ENCODE measurements around the gene RPA3. TPM values are rescaled to one million over a fixed set of nuclear protein-coding genes. Genes with fewer than 3 reads are reported as not detected.
"Not testable (repeated sequence)": the region's sequence is repeated elsewhere in the genome, so short reads cannot be mapped to it uniquely, and the experiment has no call there.

The RPA3 gene
- polyA plus RNA-seq, 1 donor = 61.9 TPM

DNA sequence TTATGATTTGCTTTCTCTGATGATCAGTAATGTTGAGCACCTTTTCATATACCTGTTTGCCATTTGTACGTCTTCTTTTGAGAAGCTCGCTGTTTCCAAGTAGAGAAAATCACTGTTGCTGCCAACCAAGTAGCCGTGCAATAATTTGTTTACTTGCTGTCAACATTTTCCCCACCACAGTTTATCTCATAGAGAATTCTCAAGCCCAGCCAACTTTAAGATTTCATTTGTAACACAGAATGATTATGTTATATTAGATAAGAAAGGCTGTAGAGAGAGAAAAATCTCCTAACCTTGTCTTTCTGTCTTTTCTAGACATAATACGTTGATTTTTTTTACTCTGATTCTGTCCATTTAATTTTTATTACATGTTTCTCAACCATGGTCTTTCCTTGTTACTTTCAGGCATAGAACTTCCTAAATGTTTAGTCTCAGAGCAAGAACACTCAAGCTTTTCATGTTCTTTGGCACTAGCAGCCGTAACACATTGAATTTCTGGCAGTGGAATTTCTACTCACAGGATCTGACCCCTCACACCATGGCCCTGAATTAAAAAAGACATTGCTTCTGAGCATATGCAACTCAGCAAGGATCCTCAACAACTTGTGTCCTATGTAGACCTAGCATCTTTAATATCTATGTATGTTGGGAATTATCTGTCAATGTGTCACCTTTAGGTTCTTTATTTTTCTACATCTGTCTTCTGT is 23.1 kb downstream of the RPA3 start:
- DNase-seq = no peak

DNA sequence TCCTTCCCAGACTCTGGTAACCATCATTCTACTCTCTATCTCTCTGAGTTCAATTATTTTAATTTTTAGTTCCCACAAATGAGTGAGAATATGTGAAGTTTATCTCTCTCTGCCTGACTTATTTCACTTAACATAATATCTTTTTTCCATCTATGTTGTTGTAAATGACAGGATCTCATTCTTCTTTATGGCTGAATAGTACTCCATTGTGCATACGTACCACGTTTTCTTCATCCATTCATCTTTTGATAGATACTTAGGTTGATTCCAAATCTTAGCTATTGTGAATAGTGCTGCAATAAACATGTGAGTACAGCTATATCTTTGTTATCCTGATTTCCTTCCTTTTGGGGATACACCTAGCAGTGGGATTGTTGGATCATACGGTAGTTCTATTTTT is 23.9 kb downstream of the RPA3 start:
- DNase-seq = no peak

- DNase-seq = no peak
Observed at GRCh38 chr7:7693881-7694280, 24.5 kb downstream of the RPA3 start.

DNA sequence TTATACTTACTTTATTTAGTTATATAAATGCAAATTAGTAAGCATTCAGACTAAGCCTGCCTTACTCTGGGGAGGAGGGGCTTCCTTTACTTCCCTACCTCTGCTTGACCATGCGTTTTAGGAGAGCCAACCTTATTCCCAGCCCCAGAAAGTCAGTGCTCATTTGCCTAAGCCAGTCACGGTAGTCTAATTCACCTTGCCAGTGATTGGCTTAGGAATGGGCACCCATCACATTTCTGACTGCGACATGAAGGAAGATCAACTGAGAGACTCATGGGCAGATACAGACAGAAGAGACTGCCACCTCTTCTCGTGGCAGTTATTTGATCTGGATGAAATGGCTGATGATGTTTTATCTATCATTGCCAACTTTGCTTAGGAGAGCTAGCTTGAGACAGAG is 29.5 kb downstream of the RPA3 start:
- DNase-seq = no peak

- DNase-seq = no peak
Observed at GRCh38 chr7:7688310-7688709, 30.1 kb downstream of the RPA3 start.

DNA sequence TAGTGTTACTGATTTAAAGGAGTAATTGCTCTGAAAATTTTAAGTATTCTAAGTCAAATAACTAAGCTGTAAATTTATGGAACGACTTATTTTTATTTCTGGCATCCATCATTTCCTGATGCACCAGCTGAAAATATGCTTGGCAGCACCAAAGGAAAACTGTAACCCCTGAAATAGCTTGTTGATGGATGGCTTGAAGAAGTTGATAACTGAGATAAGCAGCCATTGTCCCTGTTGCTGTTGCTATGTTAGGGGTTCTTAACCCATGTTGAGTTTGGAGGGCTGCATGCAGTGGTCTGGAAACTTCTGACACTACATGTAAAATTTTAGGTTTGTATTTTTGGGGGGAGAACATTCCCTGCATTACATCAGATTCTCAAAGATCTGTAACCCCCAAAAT is 30.6 kb downstream of the RPA3 start:
- no peak for DNase-seq

GRCh38 chr7:7686811-7687508 is 31.4 kb downstream of the RPA3 start:
- no peak for DNase-seq

DNA sequence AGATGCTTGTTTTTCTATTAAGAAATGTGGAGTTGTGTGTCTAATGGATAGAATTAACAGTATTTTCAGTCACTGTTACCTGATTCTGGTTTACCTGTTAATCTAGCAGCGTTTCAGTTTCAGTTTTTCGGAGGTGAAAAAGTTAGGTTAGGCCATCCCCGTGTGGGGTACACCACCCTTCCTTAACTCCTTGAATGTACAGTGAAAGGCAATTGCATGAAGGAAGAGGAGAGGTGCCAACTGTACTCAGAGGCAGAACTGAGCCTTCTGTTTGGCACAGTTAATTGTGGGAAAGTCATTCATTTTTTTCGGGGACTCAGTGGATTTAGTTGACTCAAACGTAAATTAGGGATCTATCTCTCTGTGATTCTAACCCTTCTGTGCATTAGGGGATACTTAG is 35.5 kb downstream of the RPA3 start:
- DNase-seq = no peak

GRCh38 chr7:7681936-7682329 is 36.5 kb downstream of the RPA3 start:
- DNase-seq = no peak

GRCh38 chr7:7681191-7681935 is 37.0 kb downstream of the RPA3 start:
- peak; percentile 78 for DNase-seq

DNA sequence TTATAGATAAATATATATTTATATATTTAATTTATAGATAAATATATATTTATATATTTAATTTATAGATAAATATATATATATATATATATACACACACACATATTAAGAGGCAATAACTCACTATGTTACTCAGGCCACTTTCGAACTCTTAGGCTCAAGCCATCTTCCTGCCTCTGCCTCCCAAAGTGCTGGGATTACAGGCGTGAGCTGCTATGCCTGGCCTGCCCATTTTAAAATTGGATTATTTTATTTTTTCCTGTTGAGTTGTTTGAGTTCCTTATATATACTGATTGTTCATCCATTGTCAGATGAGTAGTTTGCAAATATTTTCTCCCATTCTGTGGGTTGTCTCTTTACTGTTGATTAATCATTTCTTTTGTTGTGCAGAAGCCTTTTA is 38.8 kb downstream of the RPA3 start:
- not testable (repeated sequence) for DNase-seq

- no peak for DNase-seq
Observed at GRCh38 chr7:7675686-7676085, 42.7 kb downstream of the RPA3 start.

DNA sequence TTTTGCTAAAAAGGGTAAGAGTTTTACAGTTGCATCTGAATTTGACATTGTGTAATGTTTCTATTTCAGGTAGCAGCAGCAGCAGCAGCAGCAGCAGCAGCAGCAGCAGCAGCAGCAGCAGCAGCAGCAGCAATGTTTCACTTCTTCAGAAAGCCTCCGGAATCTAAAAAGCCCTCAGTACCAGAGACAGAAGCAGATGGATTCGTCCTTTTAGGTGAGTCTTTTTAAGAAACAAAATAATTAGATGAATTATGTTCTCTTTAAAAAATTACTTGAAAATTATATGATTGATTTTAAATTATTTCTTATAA is 45.2 kb downstream of the RPA3 start:
- DNase-seq = no peak

- DNase-seq = no peak
Observed at GRCh38 chr7:7672545-7673239, 45.7 kb downstream of the RPA3 start.

- no peak for DNase-seq
Observed at GRCh38 chr7:7671361-7671760, 47.0 kb downstream of the RPA3 start.

DNA sequence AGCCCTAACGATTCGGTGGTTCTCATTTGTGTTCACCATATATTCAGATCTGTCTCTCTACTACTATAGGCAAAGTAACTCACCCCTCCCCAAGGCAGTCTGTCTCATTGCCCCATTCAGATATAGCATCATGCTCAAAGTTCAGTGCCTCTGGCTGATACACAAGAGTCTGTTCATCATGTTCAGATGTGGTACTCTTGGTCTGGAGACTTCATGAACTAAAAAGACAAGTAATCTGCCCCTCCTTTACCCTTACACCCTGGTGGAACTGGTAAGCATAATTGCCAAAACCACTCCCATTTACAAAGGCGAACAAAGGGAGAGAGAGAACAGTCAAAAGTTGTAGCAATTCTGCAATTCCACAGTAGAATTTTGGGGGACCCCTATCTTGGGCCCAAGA is 47.9 kb downstream of the RPA3 start:
- no peak for DNase-seq

GRCh38 chr7:7668706-7669105 is 49.7 kb downstream of the RPA3 start:
- DNase-seq = no peak

GRCh38 chr7:7667187-7667586 is 51.2 kb downstream of the RPA3 start:
- no peak for DNase-seq

DNA sequence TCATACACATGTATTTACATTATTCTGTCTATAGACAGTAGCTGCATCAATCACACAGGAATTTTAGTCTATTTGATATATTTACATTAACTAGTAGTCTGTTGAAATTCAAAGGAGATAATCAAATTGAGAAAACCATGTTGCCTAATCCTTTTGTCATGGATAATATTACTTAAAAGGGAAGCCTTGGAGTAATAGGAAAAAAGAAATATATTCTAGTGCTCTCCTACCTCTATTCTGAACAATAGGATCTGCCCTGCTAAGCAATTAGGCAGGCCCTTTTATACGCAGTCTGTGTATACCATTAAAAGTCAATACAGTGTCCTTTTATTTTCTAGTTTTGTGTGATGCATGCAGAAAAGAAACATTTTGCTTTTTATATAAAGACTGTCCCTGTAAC is 53.4 kb downstream of the RPA3 start:
- no peak for DNase-seq

- DNase-seq = no peak
Observed at GRCh38 chr7:7664291-7664690, 54.1 kb downstream of the RPA3 start.

DNA sequence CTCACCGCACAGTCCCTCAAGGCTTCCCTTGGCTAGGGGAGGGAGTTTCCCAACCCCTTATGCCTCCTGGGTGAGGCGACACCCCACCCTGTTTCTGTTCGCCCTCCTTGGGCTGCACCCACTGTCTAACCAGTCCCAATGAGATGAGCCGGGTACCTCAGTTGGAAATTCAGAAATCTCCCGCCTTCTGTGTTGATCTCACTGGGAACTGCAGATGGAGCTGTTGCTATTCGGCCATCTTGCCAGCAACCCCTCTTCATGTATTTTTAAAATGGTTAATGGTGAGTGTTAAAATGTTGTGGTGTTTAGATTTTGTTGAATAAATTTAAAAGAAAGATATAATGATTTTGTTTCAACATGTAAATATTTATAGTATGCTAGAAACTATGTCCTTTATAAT is 55.9 kb downstream of the RPA3 start:
- DNase-seq = no peak

- DNase-seq = not testable (repeated sequence)
Observed at GRCh38 chr7:7656459-7656858, 61.9 kb downstream of the RPA3 start.

Data from left kidney (tissue), 2 donors.